GM19043 (cell line): Measurements from ENCODE around the gene CHST14.

Source experiments
- ATAC-seq: cut with Tn5 transposase; IDR thresholded peaks from one replicate; pipeline ENCODE4 v1.9.1; 2021; ENCODE audit warnings: low read depth; ENCODE audit not compliant: unreplicated experiment

Gene CHST14

GRCh38 chr15:40460404-40460803 is 10.4 kb upstream of the CHST14 start:
- no peak for ATAC-seq

DNA sequence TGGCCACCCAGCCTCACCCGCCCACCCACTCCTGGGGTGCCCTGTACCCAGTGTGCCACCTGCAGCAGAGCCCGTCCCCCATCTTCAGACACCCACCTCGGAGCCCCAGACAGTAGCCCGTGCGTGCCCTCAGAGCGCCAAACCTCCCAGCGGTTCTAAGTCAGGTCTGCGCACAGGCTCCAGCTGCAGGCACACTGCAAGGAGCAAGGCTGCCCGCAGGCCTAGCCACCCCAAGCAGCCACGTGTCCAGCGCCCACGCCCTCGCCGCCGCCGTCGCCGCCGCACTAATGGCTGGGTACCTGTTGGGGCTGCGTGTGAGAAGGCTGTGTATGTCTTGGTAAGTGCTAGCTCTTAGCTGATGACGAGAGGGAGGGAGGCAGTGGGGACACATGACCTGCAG is 8.8 kb upstream of the CHST14 start:
- no peak for ATAC-seq

DNA sequence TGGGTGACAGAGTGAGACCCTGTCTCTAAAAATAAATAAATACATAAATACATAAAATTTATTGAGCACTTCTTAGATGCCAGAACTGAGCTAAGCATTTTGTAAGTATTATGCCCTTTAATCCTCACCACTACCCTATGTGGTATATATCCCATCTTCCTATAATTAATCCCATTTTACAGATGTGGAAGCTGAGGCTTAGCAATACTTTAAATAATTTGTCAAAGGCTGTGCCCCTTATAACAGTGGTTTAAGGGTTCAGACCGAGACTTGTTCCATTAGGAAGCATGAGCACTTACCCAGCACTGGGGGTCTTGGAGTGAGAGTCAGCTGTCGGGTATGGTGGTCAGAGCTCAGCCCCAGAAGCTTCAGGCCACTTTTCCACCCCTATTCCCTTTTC is 7.5 kb upstream of the CHST14 start:
- ATAC-seq, result no peak

DNA sequence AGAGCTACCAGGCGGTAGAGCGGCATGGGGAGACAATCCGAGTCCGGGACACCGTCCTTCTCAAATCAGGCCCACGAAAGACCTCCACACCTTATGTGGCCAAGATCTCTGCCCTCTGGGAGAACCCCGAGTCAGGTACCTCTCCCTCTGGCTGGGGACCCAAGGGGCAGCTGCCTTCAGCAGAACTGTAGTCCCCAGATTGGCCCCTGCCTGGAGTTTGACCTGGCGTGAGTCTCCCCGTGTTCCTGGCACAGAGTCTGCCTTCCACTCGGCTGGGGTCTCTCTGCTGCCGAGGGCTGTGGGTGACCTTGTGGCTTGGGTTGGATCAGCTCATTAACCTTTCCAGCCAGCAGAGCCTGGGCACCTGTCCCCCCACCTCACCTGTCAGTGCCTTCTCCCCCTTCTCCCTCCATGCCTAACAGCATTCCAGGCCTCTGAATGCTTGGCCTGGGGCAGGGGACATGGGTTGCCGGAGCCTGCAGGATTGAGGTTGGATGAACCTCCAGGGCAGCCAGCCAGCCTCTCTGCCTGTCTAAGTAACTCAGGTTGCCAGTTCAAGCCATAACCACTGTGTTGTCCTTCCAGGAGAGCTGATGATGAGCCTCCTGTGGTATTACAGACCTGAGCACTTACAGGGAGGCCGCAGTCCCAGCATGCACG is 6.8 kb upstream of the CHST14 start:
- ATAC-seq, result no peak

GRCh38 chr15:40464595-40465185 is 6.1 kb upstream of the CHST14 start:
- no peak for ATAC-seq

DNA sequence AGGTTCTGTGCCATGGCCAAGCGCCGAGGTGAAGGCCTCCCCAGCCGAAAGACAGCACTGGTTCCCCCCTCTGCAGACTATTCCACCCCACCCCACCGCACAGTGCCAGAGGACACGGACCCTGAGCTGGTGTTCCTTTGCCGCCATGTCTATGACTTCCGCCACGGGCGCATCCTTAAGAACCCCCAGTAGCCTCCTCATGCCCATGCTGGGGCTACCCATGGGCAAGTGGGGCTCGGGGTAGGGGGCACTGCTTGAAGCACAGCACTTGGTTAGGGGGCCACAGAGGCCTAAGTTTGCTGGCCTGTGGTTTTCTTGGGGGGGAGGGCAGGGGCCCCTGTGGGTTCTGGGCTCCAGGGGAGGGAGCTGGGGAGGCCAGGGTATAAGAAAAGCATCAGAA is 4.8 kb upstream of the CHST14 start:
- ATAC-seq, result no peak

GRCh38 chr15:40466426-40467260 is 4.1 kb upstream of the CHST14 start:
- ATAC-seq, result no peak

DNA sequence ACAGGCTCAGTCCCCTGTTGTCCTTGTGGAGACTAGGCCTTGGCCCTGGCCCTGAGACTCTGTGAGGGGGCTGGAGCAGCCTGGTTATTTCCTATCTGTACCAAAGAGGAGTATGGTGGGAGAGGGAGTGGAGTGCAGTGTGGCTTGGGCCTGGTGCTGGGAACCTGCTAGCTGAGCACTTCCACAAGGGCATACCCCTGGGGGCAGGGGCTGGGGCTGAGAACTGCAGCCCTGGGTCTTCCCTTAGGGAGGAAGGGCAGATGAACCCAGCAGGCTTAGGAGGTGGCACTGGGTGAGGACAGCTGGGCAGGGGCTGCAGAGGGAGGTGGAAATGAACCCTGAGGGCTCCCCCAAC is 3.5 kb upstream of the CHST14 start:
- no peak for ATAC-seq

GRCh38 chr15:40468898-40469331 is 1.9 kb upstream of the CHST14 start:
- ATAC-seq, result no peak

DNA sequence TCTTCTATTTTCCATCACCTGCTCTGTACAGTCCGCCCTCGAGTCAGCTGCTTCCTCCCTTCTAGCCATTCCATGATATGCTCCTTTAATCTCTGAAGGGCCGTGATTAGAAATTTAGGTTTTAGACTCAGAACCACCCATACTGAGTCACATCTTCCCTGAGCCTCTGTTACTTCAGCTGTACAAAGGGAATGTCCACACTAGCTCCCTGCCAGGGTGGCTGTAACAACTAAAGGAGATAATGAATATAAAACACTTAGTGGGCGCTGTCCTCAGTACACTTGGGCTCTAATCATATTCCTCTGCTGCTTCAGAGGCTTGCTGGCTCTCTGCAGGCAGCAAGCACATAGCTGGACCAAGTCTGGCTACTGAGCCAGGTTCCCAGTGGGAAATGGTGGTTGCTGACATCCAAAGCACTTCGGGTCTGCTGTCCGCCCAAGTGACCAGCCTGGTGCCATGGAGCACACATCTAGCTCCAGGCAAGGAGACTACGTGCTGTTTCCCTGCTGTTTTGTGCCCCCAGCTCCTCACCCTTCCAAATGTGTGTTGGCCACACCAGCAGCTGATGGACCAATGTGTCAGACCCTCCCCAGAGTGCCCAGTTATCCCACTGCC is 901 bp upstream of the CHST14 start:
- no peak for ATAC-seq

- ATAC-seq, result peak; percentile 36
These were observed 472 bp downstream of the CHST14 start for GRCh38 chr15:40471105-40471807.

DNA sequence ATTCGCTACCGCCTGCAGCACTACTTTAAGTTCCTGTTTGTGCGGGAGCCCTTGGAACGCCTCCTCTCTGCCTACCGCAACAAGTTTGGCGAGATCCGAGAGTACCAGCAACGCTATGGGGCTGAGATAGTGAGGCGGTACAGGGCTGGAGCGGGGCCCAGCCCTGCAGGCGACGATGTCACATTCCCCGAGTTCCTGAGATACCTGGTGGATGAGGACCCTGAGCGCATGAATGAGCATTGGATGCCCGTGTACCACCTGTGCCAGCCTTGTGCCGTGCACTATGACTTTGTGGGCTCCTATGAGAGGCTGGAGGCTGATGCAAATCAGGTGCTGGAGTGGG is 995 bp downstream of the CHST14 start:
- ATAC-seq, result peak; percentile 18

DNA sequence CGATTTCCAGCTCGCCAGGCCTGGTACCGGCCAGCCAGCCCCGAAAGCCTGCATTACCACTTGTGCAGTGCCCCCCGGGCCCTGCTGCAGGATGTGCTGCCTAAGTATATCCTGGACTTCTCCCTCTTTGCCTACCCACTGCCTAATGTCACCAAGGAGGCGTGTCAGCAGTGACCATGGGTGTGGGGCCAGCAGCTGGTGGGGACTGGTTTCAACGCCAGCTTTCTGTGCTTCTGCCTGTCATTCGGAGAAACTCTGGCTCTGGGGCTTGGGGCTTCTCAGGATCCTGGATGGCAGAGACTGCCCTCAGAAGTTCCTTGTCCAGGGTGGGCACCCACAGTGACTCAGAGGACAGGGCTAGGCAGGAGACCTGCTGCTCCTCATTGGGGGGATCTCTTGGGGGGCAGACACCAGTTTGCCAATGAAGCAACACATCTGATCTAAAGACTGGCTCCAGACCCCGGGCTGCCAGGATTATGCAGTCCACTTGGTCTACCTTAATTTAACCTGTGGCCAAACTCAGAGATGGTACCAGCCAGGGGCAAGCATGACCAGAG is 1.5 kb downstream of the CHST14 start:
- no peak for ATAC-seq

GRCh38 chr15:40474581-40474980 is 3.8 kb downstream of the CHST14 start:
- no peak for ATAC-seq

DNA sequence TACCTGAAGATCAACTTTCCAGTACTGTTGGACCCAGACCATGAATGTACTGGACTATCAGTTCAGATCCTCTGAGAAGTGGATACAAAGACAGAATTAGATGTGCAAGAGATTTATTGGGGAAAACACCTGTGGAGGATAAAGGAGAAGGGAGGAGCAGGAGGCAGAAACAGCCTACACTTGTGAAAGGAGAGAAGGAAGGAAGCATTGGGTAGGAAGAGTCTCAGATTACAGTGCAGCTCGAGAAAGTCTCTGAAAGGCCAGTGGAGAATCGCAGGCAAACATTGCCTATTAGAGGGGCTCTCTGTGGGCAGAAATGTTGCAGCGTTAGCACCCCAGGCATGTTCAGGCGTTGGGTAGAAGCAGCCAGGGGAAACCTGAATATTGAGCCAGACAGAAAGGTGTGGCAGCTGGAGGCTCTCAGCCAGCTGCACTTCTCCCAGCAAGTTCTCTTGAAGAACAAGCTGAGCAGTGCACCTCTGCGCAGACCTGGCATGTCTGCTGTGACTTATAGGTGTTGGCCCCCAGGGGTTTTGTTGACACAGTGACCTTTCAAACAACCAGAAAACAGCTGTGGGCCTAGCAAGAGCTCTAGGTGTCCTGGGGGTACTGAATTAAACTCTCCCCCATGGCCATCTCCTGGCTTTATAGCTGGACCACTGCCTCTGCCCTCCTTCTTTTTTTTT is 7.0 kb downstream of the CHST14 start:
- ATAC-seq, result no peak

DNA sequence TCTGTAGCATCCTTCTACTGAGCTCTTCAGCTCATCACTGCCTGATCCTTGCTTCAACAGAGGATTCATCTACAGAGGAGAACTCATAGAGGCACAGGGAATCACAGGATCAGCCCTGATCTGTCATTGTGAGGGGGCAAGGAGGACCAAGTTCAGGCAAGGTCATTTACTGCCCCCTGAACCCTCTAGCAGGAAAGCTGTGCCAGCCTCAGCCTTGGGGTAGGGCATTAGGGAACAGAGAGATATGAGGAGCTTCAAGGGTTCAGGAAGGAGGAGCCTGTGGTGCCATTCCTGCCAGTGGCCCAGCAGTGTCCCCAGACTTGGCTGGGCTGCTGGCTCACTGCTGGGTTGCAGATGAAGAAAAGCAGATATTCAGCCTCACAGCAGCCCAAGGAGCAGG is 8.2 kb downstream of the CHST14 start:
- no peak for ATAC-seq

DNA sequence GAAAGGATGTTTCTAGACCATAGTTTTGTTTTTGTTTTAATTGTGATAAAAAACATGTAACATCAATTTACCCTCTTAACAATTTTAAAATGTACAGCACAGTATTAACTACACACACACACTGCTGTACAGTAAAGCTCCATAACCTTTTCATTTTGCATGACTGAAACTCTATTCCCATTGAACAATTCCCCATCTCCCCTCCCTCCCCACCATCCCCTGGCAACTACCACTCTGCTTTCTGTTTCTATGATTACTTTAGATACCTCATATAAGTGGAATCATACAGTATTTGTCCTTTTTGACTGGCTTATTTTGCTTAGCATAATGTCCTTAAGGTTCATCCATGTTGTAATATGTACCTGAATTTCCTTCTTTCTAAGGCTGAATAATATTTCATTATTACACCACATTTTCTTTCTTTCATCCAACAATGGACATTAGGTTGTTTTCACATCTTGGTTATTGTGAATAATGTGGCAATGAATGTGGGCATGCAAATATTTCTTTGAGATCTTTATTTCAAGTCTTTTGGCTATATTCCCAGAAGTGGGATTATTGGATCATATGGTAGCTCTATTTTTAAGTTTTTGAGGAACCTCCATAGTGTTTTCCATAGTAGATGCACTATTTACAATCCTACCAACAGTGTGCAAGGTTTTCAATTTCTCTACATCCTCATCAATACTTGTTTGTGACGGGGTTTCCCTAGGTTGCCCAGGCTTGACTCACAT is 10.7 kb downstream of the CHST14 start:
- ATAC-seq, result no peak

DNA sequence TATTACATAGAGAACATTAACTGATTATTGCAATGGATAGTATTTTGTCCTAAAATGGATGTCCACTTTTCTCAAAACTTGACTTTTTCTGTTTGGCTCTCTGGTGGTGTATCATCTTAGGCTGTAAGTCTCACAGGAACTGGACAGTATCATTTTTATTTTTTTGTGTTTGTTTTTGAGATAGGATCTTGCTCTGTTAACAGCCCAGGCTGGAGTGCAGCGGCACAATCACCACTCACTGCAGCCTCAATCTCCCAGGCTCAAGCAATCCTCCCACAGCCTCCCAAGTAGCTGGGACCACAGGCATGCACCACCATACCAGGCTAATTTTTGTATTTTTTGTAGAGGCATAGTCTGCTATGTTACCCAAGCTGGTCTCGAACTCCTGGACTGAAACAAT is 13.1 kb downstream of the CHST14 start:
- no peak for ATAC-seq

GRCh38 chr15:40486066-40486770 is 15.4 kb downstream of the CHST14 start:
- ATAC-seq, result no peak
